ENCODE data around the gene FSTL3. TPM values are rescaled to one million over a fixed set of nuclear protein-coding genes. Genes with fewer than 3 reads are reported as not detected.
A peak's percentile ranks its signal among the peaks of the same experiment; 100 is the strongest.

The FSTL3 gene
- total and polyA plus RNA-seq, 2 of the 13 experiments (the other 11 are each of a cell fraction or from before 2014, with no cell fraction given): 13.5 to 15.6 TPM

- TF ChIP-seq ZNF275 (CRISPR knock-in tag; IDR thresholded peaks at IDR 0.05; ENCODE audit: borderline replicate concordance): peak; percentile 55; the same call in 1 of the 2 replicates
- TF ChIP-seq POGK (CRISPR knock-in tag; conservative IDR thresholded peaks at IDR 0.05): peak; percentile 73; the same call in 1 of the 2 replicates
- TF ChIP-seq ZBTB1 (CRISPR knock-in tag; IDR thresholded peaks at IDR 0.05; ENCODE audit: borderline replicate concordance): no peak
- TF ChIP-seq SATB2 (CRISPR knock-in tag; IDR thresholded peaks at IDR 0.05): no peak
- TF ChIP-seq PHB2 (IDR thresholded peaks at IDR 0.05; ENCODE audit: partially characterized antibody): no peak
- peak; percentile 82 for TF ChIP-seq GMEB1 (CRISPR knock-in tag; IDR thresholded peaks at IDR 0.05; ENCODE audit: borderline replicate concordance)
- no peak for TF ChIP-seq HMGA1 (CRISPR knock-in tag; conservative IDR thresholded peaks at IDR 0.05)
- TF ChIP-seq NR2C2 (CRISPR knock-in tag; IDR thresholded peaks at IDR 0.05; ENCODE audit: borderline replicate concordance): peak; percentile 88
- no peak for TF ChIP-seq ZNF615 (CRISPR knock-in tag; IDR thresholded peaks at IDR 0.05; ENCODE audit: borderline replicate concordance)
- peak; percentile 85 for TF ChIP-seq NCOA2 (CRISPR knock-in tag; IDR thresholded peaks at IDR 0.05)
- no peak for TF ChIP-seq ZNF850 (CRISPR knock-in tag; conservative IDR thresholded peaks at IDR 0.05)
- peak; percentile 91 for TF ChIP-seq ELF3 (CRISPR knock-in tag; IDR thresholded peaks at IDR 0.05)
- 0 out of 2 replicates have a peak, but pooled peaks have one; percentile 35 for TF ChIP-seq ZNF777 (CRISPR knock-in tag; IDR thresholded peaks at IDR 0.05)
- TF ChIP-seq ZKSCAN1 (IDR thresholded peaks at IDR 0.05; ENCODE audit: low read length): peak; percentile 8; the same call in 1 of the 2 replicates
- no peak for TF ChIP-seq SUZ12 (IDR thresholded peaks at IDR 0.05; ENCODE audit: low read depth, low read length)
- TF ChIP-seq THAP7 (CRISPR knock-in tag; IDR thresholded peaks at IDR 0.05): peak; percentile 71; the same call in 1 of the 2 replicates
- TF ChIP-seq BCL3 (CRISPR knock-in tag; IDR thresholded peaks at IDR 0.05): no peak; the same call in 1 of the 2 replicates
- no peak for TF ChIP-seq SRSF4 (IDR thresholded peaks at IDR 0.05; ENCODE audit: low read depth, low read length, poor library complexity, severe bottlenecking)
- TF ChIP-seq HBP1 (CRISPR knock-in tag; IDR thresholded peaks at IDR 0.05; ENCODE audit: low read depth): peak; percentile 47; the same call in 1 of the 2 replicates
- peak; percentile 73 for TF ChIP-seq ZBTB38 (CRISPR knock-in tag; IDR thresholded peaks at IDR 0.05)
- no peak for TF ChIP-seq ZNF83 (CRISPR knock-in tag; IDR thresholded peaks at IDR 0.05; ENCODE audit: borderline replicate concordance)
- no peak for TF ChIP-seq NAIF1 (CRISPR knock-in tag; IDR thresholded peaks at IDR 0.05; ENCODE audit: borderline replicate concordance)
Observed at GRCh38 chr19:660793-661426, 15.3 kb upstream of the FSTL3 start (continued).

All from HepG2 (cell line).